T1000 (cell line): Measurements from ENCODE around the gene GDPD4.

Experiments used
- DNase-seq: peaks from one replicate; lab custom pipeline; 2025; ENCODE audit warnings: mixed read lengths; lab: John Stamatoyannopoulos, UW

GDPD4 gene

DNA sequence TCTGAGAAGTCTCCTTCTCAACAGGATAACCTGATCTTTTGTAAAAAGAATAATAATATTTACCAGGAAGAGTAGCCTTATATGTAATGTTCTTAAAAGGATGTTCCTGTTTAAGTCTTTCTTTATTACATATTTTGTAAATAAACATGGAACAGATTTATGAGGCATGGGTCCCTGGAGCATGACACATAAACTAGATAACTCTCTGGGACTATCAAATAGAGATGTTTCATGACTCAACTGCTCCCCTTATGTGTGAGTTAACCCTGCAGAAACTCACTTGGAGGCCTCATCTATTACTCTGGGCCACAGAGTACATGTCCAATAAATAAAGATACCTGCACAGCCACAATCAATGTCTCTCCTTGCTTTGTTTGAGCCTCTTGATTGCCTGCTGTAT is 64.6 kb downstream of the GDPD4 start:
- peak; percentile 5 for DNase-seq

DNA sequence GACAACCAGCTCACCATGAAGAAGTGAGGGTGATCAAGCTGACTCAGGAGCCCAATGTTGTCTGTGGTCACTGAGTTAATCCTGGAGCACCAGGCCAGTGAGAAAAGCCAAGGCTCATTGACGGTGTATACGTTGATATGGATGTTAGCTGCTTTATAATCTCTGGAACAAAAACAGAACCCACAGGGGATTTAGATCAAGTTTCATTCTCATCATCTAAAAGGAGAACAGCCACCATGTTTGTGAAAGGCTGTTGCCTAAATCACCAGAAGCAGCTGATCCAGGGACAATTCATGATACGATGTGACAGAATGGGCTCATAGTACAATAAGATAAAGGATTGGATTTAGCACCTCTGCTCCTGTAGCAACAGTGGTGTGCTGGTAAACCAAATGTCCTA is 68.5 kb downstream of the GDPD4 start:
- DNase-seq = no peak

DNA sequence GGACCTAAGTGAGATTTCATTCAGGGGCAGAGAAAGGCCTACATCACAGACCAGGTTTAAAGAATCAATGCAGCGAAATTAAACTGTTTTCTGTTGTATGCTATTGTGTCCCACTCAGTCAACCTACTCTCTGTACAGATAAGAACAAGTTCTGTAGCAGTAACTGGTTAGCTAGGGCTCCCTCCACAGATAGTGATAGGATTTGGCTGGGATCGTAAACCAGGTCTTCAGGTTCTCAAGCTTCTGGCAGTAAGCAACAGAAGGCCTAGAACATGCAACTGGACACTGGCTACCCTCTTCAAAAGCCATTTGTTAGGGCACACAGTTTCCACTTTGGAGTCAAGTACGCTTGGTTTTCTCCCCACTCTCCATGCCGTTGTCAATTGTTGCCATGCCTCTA is 69.2 kb downstream of the GDPD4 start:
- DNase-seq = no peak

DNA sequence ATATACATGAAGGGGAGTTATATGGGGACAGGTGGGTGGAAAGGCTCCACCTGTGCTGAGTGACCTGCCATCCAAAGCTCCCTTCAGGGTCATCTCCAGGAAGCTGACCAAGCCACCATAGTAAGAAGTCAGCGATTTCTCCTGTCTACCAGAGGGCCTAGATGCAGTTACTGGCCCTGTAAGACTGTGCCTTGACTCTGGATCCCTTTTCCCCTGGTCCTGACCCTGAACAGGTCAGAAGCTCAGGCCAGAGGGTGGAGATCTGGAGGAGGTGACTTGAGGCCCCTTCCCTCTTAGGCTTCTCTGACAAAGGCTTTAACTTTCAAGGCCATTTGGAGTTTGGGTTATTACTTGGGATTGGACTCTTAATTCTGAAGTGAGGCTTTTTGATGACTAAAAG is 69.7 kb downstream of the GDPD4 start:
- no peak for DNase-seq

DNA sequence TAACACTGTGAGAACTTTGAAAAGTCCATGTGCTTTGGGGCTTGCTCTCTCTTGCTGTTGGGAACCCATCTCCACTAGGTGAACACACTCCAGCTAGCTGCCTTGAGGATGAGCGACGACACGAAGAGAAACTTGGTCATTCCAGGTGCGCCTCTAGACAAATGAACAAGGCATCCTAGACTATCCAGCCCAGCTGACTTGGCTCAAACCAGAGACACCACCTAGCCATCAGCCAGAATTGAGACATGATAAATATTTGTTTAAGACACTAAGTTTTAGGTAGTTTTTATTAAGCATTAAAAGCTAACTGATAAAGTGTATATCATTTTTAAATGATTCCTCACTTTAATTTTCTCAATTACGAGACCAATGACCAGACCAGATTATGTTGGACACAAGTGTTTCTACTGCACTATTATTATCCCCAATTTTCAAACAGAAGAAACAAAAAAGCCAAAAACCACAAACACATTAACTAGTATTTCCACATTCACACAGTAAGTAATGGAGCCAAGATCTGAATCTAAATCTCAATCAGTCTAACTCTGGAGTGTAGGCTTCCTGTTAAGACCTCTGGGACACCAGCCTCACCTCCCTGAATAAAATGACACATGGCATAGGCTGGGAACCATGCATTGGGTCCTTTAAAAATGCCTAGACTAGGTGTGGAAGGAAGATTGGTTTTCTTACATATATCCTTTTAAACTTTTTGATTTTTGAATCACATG is 70.4 kb downstream of the GDPD4 start:
- DNase-seq = no peak

DNA sequence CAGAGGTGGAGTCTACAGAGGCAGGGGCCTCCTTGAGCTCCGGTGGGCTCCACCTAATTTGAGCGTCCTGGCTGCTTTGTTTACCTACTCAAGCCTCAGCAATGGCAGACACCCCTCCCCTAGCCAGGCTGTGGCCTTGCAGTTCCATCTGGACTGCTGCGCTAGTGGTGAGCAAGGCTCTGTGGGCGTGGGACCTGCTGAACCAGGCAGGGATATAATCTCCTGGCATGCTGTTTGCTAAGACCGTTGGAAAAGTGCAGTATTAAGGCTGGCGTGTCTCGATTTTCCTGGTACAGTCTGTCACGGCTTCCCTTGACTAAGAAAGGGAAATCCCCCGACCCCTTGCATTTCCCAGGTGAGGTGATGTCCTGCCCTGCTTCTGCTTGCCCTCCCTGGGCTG is 77.7 kb downstream of the GDPD4 start:
- DNase-seq = no peak

DNA sequence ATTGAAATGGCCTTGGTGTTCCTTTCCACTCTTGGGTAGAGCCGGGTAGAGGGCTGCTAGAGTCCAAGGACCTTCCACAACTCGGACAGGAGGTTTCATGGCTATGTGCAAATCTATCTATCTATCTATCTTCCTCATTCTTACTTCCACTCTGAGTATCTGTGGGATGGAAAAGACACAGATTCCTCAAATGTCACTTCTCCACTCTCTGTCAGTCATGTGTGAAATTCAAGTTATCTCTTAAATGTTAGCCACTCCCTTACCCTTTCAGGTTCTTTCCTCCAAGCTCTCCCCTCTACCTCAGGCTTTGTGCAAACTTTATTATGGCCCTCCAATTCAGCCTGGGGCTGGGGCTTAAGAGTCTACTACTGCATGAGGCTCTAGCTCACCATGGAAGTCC is 84.3 kb downstream of the GDPD4 start:
- DNase-seq = no peak

DNA sequence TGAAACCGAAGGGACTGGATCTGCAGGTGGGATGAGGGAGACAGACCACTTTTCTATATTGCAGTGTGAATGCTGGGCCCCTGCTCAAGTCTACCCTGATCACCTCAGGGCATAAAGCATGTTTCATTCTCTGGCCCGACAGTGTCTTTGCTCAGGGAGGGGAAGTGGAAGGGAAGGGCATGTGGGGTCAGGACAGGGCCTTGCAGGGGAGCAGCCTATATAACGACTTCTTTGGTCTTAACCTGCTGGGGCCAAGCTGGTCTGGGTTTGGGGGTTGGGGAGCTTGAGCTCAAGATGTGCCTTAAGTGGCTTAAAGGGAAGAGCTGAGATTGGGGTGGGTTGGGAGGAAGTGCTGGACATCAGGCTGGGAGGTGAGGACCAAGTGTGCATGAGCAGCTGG is 86.4 kb downstream of the GDPD4 start:
- DNase-seq = no peak

DNA sequence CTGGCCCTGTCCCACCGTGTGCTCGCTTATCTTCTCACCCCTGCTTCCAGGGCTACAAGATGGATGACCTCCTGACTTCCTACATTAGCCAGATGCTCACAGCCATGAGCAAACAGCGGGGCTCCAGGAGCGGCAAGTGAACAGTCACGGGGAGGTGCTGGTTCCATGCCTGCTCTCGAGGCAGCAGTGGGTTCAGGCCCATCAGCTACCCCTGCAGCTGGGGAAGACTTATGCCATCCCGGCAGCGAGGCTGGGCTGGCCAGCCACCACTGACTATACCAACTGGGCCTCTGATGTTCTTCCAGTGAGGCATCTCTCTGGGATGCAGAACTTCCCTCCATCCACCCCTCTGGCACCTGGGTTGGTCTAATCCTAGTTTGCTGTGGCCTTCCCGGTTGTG is 86.9 kb downstream of the GDPD4 start:
- no peak for DNase-seq

DNA sequence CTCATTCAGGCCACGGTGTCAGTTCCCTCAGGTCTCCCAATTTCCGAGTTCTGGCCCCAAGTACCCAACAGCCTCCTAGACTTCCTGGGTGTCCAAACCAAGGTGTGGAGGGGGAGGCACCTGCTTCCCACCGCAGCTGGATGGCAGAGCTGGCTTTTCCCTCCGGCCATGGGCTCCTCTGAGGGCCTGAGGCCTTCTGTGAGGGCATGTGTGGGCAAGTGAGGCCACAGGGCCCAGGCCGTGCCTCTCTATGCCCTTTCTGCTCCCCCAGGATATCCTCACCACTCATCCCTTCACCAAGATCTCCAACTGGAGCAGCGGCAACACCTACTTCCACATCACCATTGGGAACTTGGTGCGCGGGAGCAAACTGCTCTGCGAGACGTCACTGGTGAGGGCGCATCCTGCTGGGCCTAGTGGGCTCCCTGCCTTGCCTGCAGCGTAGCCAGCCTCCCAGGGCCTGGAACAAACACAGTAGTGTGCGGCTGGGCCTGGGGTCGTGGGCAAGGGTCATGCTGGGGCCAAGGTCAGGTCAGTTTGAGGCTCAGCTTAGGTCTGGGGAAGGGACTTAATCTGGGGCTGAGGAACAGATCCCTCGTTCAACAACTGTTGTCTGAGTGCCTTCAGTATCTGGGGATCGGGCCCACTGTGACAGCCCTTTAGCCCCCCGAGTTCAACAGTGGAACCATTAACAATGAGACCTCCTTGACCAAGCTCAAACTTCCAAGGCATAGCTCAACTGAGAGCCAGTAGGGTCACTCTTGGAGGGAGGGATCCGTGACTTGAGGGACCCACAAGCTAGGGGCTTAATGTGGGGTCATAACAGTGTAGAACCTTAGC is 87.7 kb downstream of the GDPD4 start:
- no peak for DNase-seq

DNA sequence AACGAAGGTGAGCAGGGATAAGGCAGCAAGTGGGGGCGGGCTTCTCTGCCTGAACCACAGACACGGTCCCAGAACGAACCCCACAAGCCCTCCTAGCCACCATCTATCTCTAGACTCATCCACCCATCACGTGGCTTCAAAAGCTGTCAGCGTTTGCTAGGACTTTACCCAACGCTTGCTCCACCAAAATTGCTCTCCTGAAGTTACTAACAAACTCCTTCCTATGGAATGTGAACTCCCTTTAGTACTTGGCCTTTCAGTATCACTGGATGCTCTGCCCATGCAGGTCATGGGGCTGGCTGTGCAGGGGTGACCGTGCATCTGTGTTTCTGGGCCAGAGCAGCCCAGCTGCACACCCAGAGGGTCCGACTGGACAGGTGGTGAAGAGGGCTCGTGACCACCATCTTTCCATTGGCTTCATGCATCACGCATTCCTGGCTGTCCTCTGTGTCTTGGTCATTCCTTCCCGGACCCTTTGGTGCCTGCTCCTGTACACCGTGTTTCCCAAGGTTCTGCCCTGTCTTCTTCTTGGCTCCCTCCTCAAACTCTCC is 88.4 kb downstream of the GDPD4 start:
- no peak for DNase-seq

DNA sequence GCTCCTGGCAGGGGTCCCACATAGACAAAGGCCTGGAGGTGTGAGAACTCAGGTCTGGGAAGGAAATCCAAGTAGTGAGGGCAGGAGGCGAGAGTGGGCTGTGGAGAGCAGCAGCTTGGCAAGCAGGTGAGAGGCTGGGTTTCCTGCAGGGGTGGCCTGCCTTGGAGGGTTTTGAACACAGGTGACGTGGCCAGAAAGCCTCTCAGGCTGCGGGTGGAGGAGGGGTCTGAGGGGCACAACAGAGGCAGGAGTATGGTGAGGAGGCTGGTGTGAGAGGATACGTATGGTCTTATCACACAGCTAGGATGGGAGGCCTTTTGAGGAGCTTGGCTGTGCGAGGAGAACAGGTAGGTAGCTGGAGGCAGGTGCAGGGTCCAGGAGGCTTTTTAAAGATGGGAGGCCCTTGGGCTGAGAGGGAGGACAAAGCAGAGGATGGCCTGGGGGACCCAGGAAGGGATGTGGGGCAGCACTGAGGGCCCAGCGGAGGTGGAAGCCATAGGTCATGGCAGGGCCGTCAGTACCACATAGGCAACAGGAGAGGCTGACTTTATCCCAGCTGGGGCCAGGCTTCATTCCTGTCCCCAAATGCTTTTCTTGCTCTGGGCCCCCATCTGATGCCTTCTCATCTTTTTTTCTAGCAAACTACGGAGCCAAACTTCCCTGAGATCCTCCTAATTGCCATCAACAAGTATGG is 89.0 kb downstream of the GDPD4 start:
- no peak for DNase-seq

DNA sequence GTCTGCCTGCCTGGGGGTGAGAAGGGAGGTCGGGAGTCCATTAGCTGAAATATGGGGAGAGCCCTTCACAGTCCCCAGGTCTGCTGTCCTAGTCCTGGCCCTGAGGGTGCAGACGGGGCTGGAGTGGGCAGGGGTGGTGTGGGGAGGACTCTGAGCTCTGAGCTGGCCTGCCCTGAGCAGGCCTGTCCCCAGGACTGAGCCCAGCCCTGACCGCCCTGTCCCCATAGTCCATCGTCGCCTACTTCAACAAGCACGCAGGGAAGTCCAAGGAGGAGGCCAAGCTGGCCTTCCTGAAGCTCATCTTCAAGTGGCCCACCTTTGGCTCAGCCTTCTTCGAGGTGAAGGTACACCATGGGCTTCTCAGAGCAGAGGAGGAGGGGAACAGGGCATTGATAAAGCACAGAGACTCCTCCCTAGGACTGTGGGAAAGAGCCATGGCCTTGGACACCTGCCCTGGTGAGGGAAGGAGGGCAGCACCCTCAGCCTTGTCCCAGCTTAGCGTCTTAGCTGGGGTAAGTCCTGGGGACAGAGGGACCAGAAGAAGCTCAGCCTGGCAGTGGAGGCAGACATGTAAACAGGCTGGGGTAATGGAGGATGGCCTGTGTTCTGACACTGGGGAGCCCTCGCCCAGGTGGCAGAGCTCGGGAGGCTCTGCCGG is 89.8 kb downstream of the GDPD4 start:
- no peak for DNase-seq

DNA sequence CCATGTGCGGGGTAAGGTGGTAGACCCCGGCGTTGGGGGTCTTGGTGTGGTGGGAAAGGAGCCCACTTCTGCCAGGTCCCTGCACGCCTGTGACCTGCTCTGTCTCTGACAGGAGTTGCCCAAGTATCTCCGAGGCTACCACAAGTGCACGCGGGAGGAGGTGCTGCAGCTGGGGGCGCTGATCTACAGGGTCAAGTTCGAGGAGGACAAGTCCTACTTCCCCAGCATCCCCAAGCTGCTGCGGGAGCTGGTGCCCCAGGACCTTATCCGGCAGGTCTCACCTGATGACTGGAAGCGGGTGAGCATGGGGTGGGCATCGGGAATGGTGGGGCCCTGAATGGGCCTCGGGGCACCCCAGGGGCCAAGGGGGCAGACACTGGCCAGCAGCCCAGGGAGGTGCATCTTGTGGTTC is 90.4 kb downstream of the GDPD4 start:
- DNase-seq = no peak

DNA sequence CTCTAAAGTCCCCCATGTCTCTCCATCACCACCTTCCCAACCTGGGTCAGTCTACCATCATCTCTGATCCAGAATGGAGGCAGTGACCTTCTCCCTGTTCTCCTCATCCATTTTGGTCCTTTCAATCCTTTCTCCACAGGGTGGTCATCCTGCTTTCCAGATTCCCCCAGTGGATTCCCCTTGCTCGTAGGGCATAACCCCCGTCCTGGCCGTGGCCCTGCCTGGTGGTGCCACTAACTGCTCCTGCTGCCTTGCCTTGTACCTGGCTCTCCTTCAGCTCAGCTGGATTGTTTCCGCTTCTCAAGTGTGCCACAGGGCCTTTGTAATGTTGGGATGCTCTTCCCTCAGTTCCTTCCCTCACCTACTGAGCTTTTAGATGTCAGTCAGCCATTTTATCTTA is 91.8 kb downstream of the GDPD4 start:
- no peak for DNase-seq

DNA sequence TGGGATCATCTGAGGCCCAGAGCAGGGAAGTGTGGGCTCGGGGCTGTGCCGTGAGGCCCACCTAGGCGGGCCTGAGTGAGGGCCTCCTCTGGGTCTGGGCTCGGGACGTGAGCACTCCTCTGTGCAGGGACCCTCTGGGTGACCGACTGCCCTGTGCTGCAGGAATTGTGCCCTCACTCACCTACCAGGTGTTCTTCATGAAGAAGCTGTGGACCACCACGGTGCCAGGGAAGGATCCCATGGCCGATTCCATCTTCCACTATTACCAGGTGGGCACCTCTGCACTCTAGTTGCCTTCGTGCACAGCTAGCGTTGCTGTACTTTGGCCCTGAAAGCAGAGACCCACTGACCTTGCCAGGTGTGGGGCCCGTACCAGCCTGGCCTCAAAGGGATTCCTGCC is 93.0 kb downstream of the GDPD4 start:
- no peak for DNase-seq

DNA sequence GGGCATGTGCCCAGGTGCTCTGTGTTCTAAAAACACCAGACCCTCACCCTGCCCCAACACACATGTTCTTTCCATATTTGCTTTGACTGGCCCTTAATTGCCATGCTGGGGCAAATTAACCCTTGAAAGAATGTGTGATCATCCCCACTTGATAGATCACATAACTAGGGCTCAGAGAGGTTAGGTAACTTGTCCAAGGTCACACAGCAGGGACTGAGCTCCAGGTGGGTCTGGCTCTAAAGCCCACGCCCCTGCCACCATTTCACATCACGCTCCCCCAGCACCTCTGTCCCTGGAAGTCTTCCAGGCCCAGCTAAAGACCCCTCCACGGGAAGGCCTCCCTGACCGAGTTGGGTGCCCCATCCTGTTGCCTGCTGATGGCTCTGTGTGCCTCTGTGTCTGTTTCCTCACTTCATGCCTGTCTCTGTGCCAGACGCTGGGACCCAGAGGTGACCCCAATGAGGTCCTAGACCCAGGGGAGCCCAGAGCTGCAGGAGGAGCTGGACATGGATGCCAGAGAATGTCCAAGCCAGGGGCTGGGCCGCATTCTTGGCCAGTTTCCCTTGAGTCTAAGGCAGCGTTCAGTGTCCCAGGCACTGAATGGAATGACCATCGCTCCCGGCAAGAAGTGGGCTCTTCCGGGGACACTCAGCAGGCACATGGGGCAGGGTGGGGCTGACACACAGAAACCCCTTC is 93.7 kb downstream of the GDPD4 start:
- DNase-seq = no peak

DNA sequence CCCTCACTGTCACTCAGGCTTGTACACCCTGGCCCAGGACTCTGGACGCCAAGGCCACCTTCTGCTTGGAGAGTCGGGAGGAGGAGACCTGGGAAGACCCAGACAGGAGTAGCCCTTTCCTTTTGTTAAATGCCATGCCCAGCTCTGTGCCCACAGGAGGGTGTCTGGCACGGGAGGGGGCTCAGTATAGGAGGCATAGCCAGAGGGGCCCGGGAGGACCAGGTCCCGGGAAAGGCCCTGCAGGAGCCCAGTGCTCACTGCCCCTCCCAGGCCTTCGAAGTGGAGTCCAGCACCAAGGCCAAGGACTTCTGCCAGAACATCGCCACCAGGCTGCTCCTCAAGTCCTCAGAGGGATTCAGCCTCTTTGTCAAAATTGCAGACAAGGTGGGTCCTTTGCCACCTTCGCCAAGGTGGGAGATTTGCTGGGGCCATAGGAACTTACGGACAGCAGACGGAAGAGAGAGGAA is 94.4 kb downstream of the GDPD4 start:
- no peak for DNase-seq

DNA sequence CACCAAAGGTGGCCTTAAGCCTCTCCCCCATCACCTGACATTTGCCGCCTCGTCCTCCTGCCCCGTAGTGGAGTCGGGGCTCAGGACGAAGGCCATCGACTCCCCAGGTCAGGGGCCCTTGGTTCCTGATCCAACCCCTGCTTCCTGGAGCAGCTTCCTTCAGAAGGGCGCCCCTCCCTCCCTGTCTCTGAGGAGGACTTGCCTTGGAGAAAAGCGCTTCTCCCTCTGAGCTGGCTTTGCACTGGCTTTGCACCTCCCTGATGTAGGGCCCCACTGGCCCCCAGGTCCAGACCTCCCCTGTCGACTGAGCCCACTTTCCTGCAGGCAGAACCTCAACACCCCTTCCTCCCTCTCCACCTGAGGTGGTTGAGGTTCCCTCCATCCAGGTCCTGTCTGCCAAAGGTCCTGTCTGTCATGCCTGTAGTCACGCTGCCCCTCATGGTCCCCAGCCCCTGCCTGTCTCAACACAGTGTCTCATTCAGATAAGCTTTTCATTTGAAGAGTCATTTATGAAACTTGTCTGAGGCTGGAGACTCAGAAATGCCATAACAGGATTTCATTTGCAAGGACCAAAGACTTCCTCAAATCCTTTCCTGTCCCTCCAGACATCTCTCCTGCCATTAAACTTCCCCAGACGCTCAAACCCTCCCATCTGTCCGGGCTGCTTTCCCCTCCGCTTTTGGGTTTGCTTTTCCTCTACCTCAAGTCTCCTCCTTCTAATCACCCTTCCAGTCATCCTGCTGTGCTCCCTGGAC is 95.0 kb downstream of the GDPD4 start:
- DNase-seq = no peak

DNA sequence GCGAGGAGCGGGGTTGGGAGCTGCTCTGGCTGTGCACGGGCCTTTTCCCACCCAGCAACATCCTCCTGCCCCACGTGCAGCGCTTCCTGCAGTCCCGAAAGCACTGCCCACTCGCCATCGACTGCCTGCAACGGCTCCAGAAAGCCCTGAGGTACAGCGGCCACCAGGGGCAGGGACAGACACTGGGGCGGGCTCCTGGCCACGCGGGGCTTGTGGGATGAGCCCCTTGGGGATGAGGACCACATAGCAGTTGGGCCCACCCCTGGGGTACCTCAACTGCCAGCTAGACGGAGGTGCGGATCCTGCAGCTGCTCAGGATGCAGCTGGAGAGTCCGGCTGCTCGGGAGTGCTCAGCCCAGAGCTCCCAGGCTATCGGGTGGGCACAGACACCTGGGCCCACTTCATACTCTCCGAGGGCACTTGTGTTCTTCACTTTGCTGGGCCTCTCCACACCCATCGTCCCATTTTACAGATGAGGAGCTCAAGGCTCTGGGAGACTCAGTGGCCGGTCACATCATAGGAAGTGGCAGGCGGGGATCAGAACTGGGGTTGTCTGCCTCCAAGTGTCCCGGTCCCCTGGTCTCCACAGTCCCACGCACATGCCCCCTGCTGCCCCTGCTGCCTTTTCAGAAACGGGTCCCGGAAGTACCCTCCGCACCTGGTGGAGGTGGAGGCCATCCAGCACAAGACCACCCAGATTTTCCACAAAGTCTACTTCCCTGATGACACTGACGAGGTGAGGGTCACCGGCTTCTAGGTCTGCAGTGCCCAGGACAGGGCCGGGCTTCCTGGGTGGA is 95.8 kb downstream of the GDPD4 start:
- no peak for DNase-seq
